Measurements from ENCODE around the gene SEC24A.

SEC24A gene

DNA sequence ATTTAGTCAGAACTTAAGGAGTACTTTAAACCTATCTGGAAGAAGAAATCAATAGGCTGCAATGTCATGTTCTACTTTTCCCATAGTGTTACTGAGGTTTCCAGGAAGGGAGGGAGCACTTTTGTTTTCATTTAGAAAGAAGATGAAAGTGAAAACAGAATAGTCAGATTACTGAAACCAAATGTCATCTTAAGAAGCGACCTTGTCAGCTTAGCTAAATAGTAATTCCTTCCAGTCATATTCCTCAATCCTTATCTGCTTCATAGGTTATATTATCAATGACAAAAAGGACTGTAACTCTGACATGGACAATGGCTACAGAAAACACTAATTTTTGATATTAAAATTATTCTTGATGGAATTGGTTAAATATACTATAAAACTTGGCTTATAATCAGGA, 43.7 kb upstream of the SEC24A start:
- Histone ChIP-seq H3K27me3 (ENCODE audit: low read depth, low read length) (no peaks in the 10 kb centered on the region), H3K9me3 (ENCODE audit: insufficient read depth, low read length) (no peaks in the 10 kb centered on the region), H2AFZ (ENCODE audit: low read depth, low read length) (no peak overlapping the region), H3K4me2 (ENCODE audit: low read length) (peak overlapping the region; percentile 39), H3K79me2 (ENCODE audit: low read length) (no peaks in the 10 kb centered on the region), H4K20me1 (ENCODE audit: insufficient read depth, low read length) (no peaks in the 10 kb centered on the region), H3K27ac (ENCODE audit: low read length) (no peak overlapping the region), H3K36me3 (replicated peaks; ENCODE audit: low read depth, low read length) (peaks cover 21% of the 10 kb centered on the region), H3K9ac (ENCODE audit: low read length) (no peak overlapping the region), H3K4me1 (ENCODE audit: low read length) (peaks cover 57% of the 10 kb centered on the region), H3K4me3 (ENCODE audit: low read length) (no peak overlapping the region)
- TF ChIP-seq, protein P1, sequence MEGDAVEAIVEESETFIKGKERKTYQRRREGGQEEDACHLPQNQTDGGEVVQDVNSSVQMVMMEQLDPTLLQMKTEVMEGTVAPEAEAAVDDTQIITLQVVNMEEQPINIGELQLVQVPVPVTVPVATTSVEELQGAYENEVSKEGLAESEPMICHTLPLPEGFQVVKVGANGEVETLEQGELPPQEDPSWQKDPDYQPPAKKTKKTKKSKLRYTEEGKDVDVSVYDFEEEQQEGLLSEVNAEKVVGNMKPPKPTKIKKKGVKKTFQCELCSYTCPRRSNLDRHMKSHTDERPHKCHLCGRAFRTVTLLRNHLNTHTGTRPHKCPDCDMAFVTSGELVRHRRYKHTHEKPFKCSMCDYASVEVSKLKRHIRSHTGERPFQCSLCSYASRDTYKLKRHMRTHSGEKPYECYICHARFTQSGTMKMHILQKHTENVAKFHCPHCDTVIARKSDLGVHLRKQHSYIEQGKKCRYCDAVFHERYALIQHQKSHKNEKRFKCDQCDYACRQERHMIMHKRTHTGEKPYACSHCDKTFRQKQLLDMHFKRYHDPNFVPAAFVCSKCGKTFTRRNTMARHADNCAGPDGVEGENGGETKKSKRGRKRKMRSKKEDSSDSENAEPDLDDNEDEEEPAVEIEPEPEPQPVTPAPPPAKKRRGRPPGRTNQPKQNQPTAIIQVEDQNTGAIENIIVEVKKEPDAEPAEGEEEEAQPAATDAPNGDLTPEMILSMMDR (IDR thresholded peaks at IDR 0.05; ENCODE audit: low read depth, low read length) = no peak
- TF ChIP-seq EZH2phosphoT487 (IDR thresholded peaks at IDR 0.05; ENCODE audit: low read depth) = no peak

DNA sequence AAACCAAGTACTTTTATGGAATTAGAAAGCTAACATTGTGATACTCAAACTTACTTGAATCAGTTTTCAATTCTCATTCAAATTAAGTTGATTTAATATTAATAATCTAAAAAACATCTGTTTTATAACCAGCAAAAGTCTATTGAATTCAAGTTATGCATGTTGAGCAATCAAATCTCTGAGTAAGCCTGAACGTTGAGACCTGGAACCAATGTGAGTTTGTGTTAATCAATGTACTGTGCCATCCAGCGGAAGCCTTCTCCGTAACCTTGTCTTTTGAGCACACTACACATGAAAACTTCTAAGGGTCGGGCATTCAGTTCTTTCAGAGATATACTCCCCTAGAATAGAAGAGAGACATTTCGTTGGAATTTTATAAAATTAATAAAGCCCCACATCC, 41.9 kb upstream of the SEC24A start:
- Histone ChIP-seq H3K27ac (ENCODE audit: low read length) (no peak overlapping the region), H3K9me3 (ENCODE audit: insufficient read depth, low read length) (no peaks in the 10 kb centered on the region), H4K20me1 (ENCODE audit: insufficient read depth, low read length) (no peaks in the 10 kb centered on the region), H2AFZ (ENCODE audit: low read depth, low read length) (no peak overlapping the region), H3K79me2 (ENCODE audit: low read length) (no peaks in the 10 kb centered on the region), H3K4me1 (ENCODE audit: low read length) (peaks cover 70% of the 10 kb centered on the region), H3K4me3 (ENCODE audit: low read length) (no peak overlapping the region), H3K4me2 (ENCODE audit: low read length) (no peak overlapping the region), H3K36me3 (replicated peaks; ENCODE audit: low read depth, low read length) (peaks cover 21% of the 10 kb centered on the region), H3K27me3 (ENCODE audit: low read depth, low read length) (no peaks in the 10 kb centered on the region), H3K9ac (ENCODE audit: low read length) (no peak overlapping the region)
- no peak for TF ChIP-seq EZH2phosphoT487 (IDR thresholded peaks at IDR 0.05; ENCODE audit: low read depth)
- TF ChIP-seq, protein P1 (IDR thresholded peaks at IDR 0.05; ENCODE audit: low read depth, low read length) = no peak

DNA sequence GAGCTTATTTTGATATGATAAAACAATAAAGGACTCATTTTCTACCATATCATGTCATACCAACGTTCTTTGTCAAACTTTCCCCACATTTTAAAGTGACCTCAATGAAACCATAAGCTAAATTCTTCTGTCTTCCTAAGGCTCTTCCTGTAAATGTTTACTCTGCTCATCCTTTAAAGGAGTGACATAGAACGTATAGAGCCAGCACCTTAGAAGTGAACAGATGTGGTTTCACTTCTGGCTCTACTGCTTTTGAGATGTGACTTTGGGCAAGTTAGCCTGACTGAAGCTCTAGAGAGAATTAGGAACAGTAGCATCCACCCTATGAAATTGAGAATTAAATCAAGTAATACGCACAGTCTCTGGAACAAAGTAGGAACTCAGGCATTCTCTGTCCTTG, 40.0 kb upstream of the SEC24A start:
- Histone ChIP-seq H3K36me3 (replicated peaks; ENCODE audit: low read depth, low read length) (peaks cover 24% of the 10 kb centered on the region), H3K9ac (ENCODE audit: low read length) (peak overlapping the region; percentile 77), H3K4me2 (ENCODE audit: low read length) (peak overlapping the region; percentile 91), H3K4me1 (ENCODE audit: low read length) (peaks cover 56% of the 10 kb centered on the region), H2AFZ (ENCODE audit: low read depth, low read length) (no peak overlapping the region), H3K79me2 (ENCODE audit: low read length) (no peaks in the 10 kb centered on the region), H3K27me3 (ENCODE audit: low read depth, low read length) (no peaks in the 10 kb centered on the region), H3K27ac (ENCODE audit: low read length) (peak overlapping the region; percentile 99), H3K9me3 (ENCODE audit: insufficient read depth, low read length) (no peaks in the 10 kb centered on the region), H4K20me1 (ENCODE audit: insufficient read depth, low read length) (no peaks in the 10 kb centered on the region), H3K4me3 (ENCODE audit: low read length) (peak overlapping the region; percentile 53)
- TF ChIP-seq, protein P1 (IDR thresholded peaks at IDR 0.05; ENCODE audit: low read depth, low read length) = no peak
- no peak for TF ChIP-seq EZH2phosphoT487 (IDR thresholded peaks at IDR 0.05; ENCODE audit: low read depth)

DNA sequence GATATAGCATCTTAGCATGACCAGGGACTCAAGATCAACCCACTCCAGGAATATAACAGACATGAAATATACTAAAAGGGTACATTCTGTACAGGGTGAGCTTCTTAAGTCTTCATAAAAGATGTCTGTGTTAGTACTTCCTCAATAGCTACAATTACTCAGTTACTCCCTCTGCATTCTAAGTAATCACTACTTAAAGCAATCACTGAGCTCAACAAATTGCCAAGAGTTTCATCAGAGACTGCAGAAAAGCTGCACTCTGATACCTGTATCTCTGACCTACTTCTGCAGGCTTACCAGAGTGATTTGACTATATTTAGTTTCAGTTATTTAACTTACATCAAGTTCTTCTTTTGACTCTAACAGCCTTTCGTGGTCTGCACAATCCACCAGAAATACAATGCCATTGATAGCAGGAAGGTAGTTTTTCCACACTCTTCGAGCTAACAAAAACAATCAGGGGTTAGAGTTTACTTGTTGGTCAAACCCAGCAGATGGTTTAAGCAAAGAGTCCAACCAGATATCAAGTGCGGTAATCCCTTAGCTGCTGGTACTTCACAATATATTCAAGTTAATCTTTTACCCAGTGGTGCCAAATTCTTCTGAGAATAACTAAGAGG, 39.2 kb upstream of the SEC24A start:
- no peak overlapping the region for H2AFZ ChIP-seq (ENCODE audit: low read depth, low read length)
- no peaks in the 10 kb centered on the region for H4K20me1 ChIP-seq (ENCODE audit: insufficient read depth, low read length)
- peaks cover 48% of the 10 kb centered on the region for H3K4me1 ChIP-seq (ENCODE audit: low read length)
- peak overlapping the region; percentile 53 for H3K4me3 ChIP-seq (ENCODE audit: low read length)
- peak overlapping the region; percentile 77 for H3K9ac ChIP-seq (ENCODE audit: low read length)
- peak overlapping the region; percentile 99 for H3K27ac ChIP-seq (ENCODE audit: low read length)
- no peaks in the 10 kb centered on the region for H3K9me3 ChIP-seq (ENCODE audit: insufficient read depth, low read length)
- TF ChIP-seq, protein P1 (IDR thresholded peaks at IDR 0.05; ENCODE audit: low read depth, low read length) = no peak
- TF ChIP-seq EZH2phosphoT487 (IDR thresholded peaks at IDR 0.05; ENCODE audit: low read depth) = no peak
- H3K4me2 ChIP-seq (ENCODE audit: low read length) = peak overlapping the region; percentile 91
- H3K27me3 ChIP-seq (ENCODE audit: low read depth, low read length) = no peaks in the 10 kb centered on the region
- no peaks in the 10 kb centered on the region for H3K79me2 ChIP-seq (ENCODE audit: low read length)
- peaks cover 17% of the 10 kb centered on the region for H3K36me3 ChIP-seq (replicated peaks; ENCODE audit: low read depth, low read length)

Measured in OCI-LY3 (cell line).